Fibroblast of the aortic adventitia (primary cell): ENCODE results near the gene KRT77. TPM values are rescaled to one million over a fixed set of nuclear protein-coding genes. Genes with fewer than 3 reads are reported as not detected.

Experiments used
- DNase-seq: peaks from one replicate; pipeline ENCODE4 v3.0.0-alpha.2; 2010; ENCODE audit warnings: low read depth
- H3K4me3 ChIP-seq: 2 replicates; pipeline ENCODE4 v1.5.1; 2011; ENCODE audit warnings: low read depth, mild to moderate bottlenecking, control low read depth, low read length, moderate library complexity
- total RNA-seq: library from RNA; depleted of rRNA; stranded (reverse); fragments of >200 nt; gene quantifications from 2 replicates; pipeline ENCODE4 v1.2.3, GENCODE V29; 2012; ENCODE audit warnings: low replicate concordance
- TF ChIP-seq, protein P1 (sequence below): IDR thresholded peaks from 2 replicates; pipeline ENCODE4 v1.5.1; 2011; ENCODE audit warnings: mild to moderate bottlenecking, low read length, control low read depth, inconsistent platforms; ENCODE audit not compliant: insufficient read depth

The KRT77 gene
- total RNA-seq, 1 donor = not detected

DNA sequence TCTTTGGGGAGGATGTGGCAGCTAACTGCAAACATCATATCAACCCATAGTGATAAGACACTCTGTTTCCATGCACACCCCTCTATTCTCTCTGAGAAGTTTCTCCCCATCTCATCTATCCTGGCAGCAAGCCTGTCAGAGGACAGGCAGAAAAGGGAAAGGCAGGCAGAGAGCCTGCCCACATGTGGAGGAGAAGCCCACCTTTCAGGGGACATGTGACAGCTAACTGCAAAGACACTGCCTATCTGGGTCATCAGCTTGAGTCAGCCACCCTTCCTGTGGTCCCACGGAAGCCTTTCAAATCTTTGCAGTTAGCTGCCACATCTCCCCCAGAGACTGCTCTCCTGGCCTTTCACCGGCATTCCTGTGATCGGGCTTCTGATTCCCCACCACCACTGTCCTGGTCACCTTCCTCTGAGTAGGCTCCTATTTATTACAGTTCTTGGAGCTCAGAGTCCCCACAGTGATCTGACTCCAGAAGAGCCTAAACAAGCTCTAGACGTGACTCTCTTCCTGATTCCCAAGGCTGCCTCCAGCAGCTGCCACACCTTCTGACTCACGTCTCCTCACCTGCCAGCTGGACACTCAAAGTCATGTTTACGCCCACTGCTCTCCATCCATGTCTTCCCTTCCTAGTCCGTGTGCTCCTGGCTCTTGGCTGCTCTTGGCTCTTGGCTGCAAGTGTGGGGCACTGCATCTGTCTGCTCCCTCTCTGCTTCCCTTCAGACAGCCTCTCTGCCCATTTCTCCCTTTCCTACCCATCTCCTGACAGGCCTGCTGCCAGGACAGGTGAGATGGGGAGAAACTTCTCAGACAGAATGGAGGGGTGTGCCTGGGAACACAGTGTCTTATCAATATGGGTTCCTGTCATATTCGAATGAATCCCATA is 15.6 kb downstream of the KRT77 start:
- TF ChIP-seq, protein P1, sequence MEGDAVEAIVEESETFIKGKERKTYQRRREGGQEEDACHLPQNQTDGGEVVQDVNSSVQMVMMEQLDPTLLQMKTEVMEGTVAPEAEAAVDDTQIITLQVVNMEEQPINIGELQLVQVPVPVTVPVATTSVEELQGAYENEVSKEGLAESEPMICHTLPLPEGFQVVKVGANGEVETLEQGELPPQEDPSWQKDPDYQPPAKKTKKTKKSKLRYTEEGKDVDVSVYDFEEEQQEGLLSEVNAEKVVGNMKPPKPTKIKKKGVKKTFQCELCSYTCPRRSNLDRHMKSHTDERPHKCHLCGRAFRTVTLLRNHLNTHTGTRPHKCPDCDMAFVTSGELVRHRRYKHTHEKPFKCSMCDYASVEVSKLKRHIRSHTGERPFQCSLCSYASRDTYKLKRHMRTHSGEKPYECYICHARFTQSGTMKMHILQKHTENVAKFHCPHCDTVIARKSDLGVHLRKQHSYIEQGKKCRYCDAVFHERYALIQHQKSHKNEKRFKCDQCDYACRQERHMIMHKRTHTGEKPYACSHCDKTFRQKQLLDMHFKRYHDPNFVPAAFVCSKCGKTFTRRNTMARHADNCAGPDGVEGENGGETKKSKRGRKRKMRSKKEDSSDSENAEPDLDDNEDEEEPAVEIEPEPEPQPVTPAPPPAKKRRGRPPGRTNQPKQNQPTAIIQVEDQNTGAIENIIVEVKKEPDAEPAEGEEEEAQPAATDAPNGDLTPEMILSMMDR = no peak
- no peak for DNase-seq
- H3K4me3 ChIP-seq = no peak overlapping the region

DNA sequence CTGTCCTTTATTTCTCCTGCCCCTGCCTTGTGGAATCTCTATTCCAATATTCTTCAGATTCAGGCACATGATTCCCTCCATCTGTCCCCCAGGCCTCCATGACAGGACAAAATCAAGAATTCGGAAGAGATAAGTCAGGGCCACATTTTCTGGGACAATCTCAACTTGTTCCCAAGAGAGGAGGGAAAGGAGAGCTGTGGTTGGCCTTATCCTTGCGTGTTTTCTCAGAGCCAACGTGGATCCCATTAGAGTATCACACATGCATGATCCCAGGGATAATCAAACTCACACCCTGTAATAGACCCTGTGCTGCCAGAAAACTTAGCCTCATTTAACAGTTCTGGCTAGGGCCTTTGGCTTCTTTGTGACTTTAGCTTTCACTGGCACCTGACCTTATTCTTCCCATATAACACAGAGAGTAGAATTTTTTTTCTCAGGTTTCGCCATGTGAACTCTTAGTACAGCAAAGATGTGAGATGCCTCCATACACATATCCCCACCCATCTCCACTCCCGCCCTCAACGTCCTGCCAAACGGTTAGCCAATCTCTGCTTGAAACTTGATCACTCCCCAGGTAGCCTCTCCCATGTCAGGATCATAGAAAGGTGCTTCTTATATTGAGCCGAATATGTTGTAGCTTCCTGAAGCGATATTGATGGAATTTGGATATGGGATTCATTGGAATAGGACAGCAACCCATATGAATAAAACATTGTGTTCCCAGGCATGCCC is 16.4 kb downstream of the KRT77 start:
- no peak for DNase-seq
- TF ChIP-seq, protein P1 = no peak
- H3K4me3 ChIP-seq = no peak overlapping the region

GRCh38 chr12:52686063-52686462 is 17.3 kb downstream of the KRT77 start:
- DNase-seq = no peak
- no peak overlapping the region for H3K4me3 ChIP-seq
- TF ChIP-seq, protein P1 = no peak

DNA sequence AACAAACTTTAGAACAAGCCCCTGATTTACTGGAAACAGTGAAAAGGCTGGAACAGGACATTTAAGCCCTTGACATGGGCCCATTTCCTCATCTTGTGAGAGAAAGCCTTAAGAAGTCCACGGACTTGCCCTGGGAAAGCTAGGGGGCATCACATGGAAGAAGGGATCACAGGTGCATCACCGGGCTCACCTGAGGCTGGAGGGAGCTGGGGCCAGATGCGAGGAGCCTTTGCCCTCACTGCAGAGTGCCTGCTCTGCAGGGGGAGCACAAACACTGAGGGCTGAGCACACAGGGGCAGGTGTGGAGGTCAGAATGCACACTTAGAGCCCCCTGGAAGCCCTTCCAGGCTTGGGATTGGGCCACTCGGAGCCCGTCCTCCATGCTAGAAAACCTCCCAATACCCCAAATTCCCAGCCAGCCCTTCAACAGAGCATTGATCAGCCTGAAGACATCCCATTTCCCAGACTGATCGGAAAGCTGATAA is 17.9 kb downstream of the KRT77 start:
- DNase-seq = no peak
- H3K4me3 ChIP-seq = no peak overlapping the region
- TF ChIP-seq, protein P1 = no peak

GRCh38 chr12:52684431-52684830 is 18.9 kb downstream of the KRT77 start:
- TF ChIP-seq, protein P1 = no peak
- no peak overlapping the region for H3K4me3 ChIP-seq
- no peak for DNase-seq

- DNase-seq = no peak
- TF ChIP-seq, protein P1 = no peak
- H3K4me3 ChIP-seq = no peak overlapping the region
These were observed 19.6 kb downstream of the KRT77 start for GRCh38 chr12:52683575-52684300.
